HepG2 (cell line): ENCODE data around the gene CHST13. TPM values are rescaled to one million over a fixed set of nuclear protein-coding genes. Genes with fewer than 3 reads are reported as not detected.

Experiments used
- BHLHE40 ChIP-seq: IDR thresholded peaks from 2 replicates; pipeline ENCODE4 v1.6.1; 2011; ENCODE audit warnings: low read length, improper control_type of control experiment
- HBP1 ChIP-seq: IDR thresholded peaks from 2 replicates; pipeline ENCODE4 v1.6.1; 2016; ENCODE audit warnings: low read depth, control low read depth
- HMGXB4 ChIP-seq, 2 experiments: sonication (generic) in 1 of 2; formaldehyde crosslinking in 1 of 2; IDR thresholded peaks; 2 replicates each; pipeline versions ENCODE4 v1.4.0 to v1.6.1; 2018 to 2020; ENCODE audit warnings: missing genetic modification reagents in 2 of 2, borderline replicate concordance in 1 of 2, low read depth in 1 of 2, mild to moderate bottlenecking in 1 of 2, missing biosample characterization in 1 of 2
- HOXA3 ChIP-seq: sonication (generic); formaldehyde crosslinking; IDR thresholded peaks from 2 replicates; pipeline ENCODE4 v1.5.0; 2020; ENCODE audit warnings: missing genetic modification reagents
- MXI1 ChIP-seq: IDR thresholded peaks from 3 replicates; pipeline ENCODE4 v1.6.1; 2012; ENCODE audit warnings: low read depth, low read length, inconsistent platforms, borderline replicate concordance
- RAD21 ChIP-seq: fragments of 450-650 bp; formaldehyde crosslinking; IDR thresholded peaks from 2 replicates; pipeline ENCODE4 v1.5.0; 2020; ENCODE audit warnings: mild to moderate bottlenecking
- SALL2 ChIP-seq: sonication (generic); formaldehyde crosslinking; IDR thresholded peaks from 2 replicates; pipeline ENCODE4 v1.8.1; 2023; ENCODE audit warnings: mild to moderate bottlenecking, missing genetic modification reagents, inconsistent platforms
- TAF1 ChIP-seq: sonication (generic); formaldehyde crosslinking; IDR thresholded peaks from 2 replicates; pipeline ENCODE4 v1.4.0; 2020; ENCODE audit warnings: missing genetic modification reagents
- XBP1 ChIP-seq: sonication (generic); formaldehyde crosslinking; IDR thresholded peaks from 2 replicates; pipeline ENCODE4 v1.5.0; 2020; ENCODE audit warnings: missing genetic modification reagents
- ZBTB20 ChIP-seq: sonication (generic); formaldehyde crosslinking; IDR thresholded peaks from 2 replicates; pipeline ENCODE4 v1.8.1; 2023; ENCODE audit warnings: missing genetic modification reagents, low read depth, mild to moderate bottlenecking, borderline replicate concordance
- ZNF101 ChIP-seq: sonication (generic); formaldehyde crosslinking; IDR thresholded peaks from 2 replicates; pipeline ENCODE4 v1.4.0; 2020; ENCODE audit warnings: mild to moderate bottlenecking, low read depth, missing genetic modification reagents, borderline replicate concordance
- ZNF142 ChIP-seq: sonication (generic); formaldehyde crosslinking; IDR thresholded peaks from 2 replicates; pipeline ENCODE4 v1.4.0; 2020; ENCODE audit warnings: missing genetic modification reagents
- ZNF841 ChIP-seq: sonication (generic); formaldehyde crosslinking; IDR thresholded peaks from 2 replicates; pipeline ENCODE4 v1.8.1; 2023; ENCODE audit warnings: missing genetic modification reagents, borderline replicate concordance
- polyA plus RNA-seq, 8 experiments: library from polyadenylated mRNA; depleted of rRNA in 3 of 8; stranded (reverse) in 7 of 8; unstranded in 1 of 8; fragments of >200 nt; fragmentation: Illumina TruSeq in 4 of 8; extraction: Trizol in 4 of 8; gene quantifications; 2 replicates each; pipeline versions ENCODE4 v1.2.1 to v1.2.3, GENCODE V29; 2011 to 2016; ENCODE audit warnings: low read depth in 4 of 8, missing spikeins in 1 of 8, mixed read lengths in 1 of 8; ENCODE audit not compliant: insufficient read depth in 1 of 8
- total RNA-seq, 5 experiments: library from RNA; depleted of rRNA; stranded (reverse); fragments of >200 nt; fragmentation: Illumina TruSeq; extraction: Trizol; gene quantifications; 2 replicates each; pipeline ENCODE4 v1.2.3, GENCODE V29; 2016; ENCODE audit warnings: low read depth in 1 of 5
- TF ChIP-seq, protein P1 (sequence below): sonication (generic); formaldehyde crosslinking; IDR thresholded peaks from 2 replicates; pipeline ENCODE4 v1.4.0; 2020; ENCODE audit warnings: mild to moderate bottlenecking, missing genetic modification reagents
- TF ChIP-seq, protein P2 (sequence below): sonication (generic); formaldehyde crosslinking; IDR thresholded peaks from 2 replicates; pipeline ENCODE4 v1.4.0; 2020; ENCODE audit warnings: missing genetic modification reagents

CHST13 gene
- total and polyA plus RNA-seq, 2 of the 13 experiments (the other 11 are each of a cell fraction or from before 2014, with no cell fraction given): 32.0 to 43.1 TPM

DNA sequence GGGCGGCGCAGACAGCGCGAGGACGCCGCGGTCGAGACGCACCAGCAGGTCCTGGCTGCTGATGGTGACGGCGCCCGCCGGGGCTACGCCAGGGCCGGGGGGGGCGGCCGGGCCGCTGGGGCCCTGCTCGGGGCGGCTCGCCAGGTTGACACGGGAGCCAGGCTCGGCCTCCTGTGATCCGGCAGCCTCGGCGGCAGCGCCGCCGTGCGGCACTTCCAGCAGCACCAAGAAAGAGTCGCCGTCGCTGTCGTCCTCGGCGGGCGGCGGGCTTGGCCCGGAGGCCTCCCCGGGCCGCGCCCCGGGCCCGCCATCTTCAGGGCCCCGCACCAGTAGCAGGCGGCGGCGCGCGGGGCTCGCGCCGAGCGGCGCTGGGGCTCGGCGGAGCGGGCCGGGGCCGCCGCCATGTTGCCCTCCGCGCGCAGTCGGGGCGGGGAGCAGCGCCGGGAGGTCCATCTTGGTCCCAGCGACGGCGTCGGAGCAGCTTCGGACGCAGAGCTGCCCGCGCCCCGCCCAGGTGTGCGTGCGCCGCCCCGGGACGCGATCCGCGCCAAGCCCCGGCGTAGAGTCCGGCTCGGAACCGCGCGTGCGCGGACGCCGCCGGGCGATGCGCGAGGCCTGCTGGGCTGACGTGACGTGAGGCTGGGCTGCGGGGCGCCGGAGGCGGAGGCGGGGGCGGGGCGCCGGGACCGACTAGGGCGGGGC, 48.4 kb upstream of the CHST13 start, which contains the start of gene ZXDC (continued):
- TF ChIP-seq TAF1 (CRISPR knock-in tag): peak; percentile 61
- TF ChIP-seq HOXA3 (CRISPR knock-in tag): peak; percentile 75
- TF ChIP-seq HBP1 (CRISPR knock-in tag): 0 out of 2 replicates have a peak, but pooled peaks have one; percentile 18
- no peak for TF ChIP-seq ZNF101
- no peak for TF ChIP-seq ZBTB20 (CRISPR knock-in tag)
- TF ChIP-seq, protein P1, sequence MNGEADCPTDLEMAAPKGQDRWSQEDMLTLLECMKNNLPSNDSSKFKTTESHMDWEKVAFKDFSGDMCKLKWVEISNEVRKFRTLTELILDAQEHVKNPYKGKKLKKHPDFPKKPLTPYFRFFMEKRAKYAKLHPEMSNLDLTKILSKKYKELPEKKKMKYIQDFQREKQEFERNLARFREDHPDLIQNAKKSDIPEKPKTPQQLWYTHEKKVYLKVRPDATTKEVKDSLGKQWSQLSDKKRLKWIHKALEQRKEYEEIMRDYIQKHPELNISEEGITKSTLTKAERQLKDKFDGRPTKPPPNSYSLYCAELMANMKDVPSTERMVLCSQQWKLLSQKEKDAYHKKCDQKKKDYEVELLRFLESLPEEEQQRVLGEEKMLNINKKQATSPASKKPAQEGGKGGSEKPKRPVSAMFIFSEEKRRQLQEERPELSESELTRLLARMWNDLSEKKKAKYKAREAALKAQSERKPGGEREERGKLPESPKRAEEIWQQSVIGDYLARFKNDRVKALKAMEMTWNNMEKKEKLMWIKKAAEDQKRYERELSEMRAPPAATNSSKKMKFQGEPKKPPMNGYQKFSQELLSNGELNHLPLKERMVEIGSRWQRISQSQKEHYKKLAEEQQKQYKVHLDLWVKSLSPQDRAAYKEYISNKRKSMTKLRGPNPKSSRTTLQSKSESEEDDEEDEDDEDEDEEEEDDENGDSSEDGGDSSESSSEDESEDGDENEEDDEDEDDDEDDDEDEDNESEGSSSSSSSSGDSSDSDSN: peak; percentile 83; the same call in 1 of the 2 replicates
- peak; percentile 67 for TF ChIP-seq RAD21 (CRISPR knock-in tag)
- TF ChIP-seq, protein P2, sequence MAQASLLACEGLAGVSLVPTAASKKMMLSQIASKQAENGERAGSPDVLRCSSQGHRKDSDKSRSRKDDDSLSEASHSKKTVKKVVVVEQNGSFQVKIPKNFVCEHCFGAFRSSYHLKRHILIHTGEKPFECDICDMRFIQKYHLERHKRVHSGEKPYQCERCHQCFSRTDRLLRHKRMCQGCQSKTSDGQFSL (CRISPR knock-in tag): no peak
- peak; percentile 21; the same call in 1 of the 2 replicates for TF ChIP-seq BHLHE40
- TF ChIP-seq MXI1: peak; percentile 14; the same call in 1 of the 3 replicates
- peak; percentile 65; the same call in 1 of the 2 replicates for TF ChIP-seq ZNF841 (CRISPR knock-in tag)
- peak; percentile 24 to 28; a peak in 1 of 4 replicates for TF ChIP-seq HMGXB4 (CRISPR knock-in tag; IDR thresholded peaks at IDR 0.05; ENCODE audit: borderline replicate concordance in 1 of 2, low read depth in 1 of 2)
- peak; percentile 23; the same call in 1 of the 2 replicates for TF ChIP-seq SALL2
- TF ChIP-seq ZNF142: peak; percentile 60; the same call in 1 of the 2 replicates
- no peak for TF ChIP-seq XBP1 (CRISPR knock-in tag)
